GM20431 (cell line): Measurements from ENCODE around the gene CDH16.

Experiments used
- in situ Hi-C: fragments of 300-500 bp; cut with MseI, MboI; formaldehyde crosslinking; loops from one replicate; pipeline ENCODE4 v1.15.0; 2020; ENCODE audit warnings: low sequenced_read_pairs; ENCODE audit not compliant: unreplicated experiment

Gene CDH16

GRCh38 chr16:66930189-66930588, 11.5 kb upstream of the CDH16 start:
- in situ Hi-C loops: no loop called here

- in situ Hi-C loops: no loop called here
Observed at GRCh38 chr16:66928702-66929388, 10.2 kb upstream of the CDH16 start.

GRCh38 chr16:66927918-66928649, 9.4 kb upstream of the CDH16 start:
- in situ Hi-C loops: no loop called here

DNA sequence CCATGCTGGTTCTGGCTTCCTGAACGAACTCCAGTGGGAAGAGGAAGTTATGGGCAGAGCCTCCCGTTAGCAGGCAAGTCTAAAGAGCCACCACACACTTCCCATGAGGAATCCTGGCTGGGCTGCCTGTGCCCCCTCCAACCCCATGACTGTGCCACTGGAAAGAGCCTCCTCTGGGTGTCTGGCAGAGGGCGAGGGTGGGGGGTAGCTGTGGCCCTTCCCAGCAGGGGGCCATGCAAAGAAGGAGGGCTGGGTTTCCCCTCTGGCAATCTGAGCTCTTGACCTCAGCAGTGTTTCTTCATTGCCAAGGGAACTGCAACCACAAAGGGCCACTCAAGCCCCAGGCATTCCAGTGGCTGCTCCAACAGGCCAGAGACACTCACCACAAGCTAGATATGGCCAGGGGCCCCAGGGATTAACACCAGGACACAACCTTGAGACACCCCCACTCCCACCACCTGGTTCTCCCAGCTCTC, 8.3 kb upstream of the CDH16 start:
- in situ Hi-C loops: no loop called here

GRCh38 chr16:66926171-66926947, 7.7 kb upstream of the CDH16 start:
- in situ Hi-C loops: no loop called here

- in situ Hi-C loops: no loop called here
Observed at GRCh38 chr16:66925322-66925840, 6.7 kb upstream of the CDH16 start, which contains the start of gene RRAD. RRAD (minus strand) TSS chr16:66925535; CDS start chr16:66925179, 356 bp downstream.

- in situ Hi-C loops: no loop called here
Observed at GRCh38 chr16:66924527-66925321, 6.0 kb upstream of the CDH16 start.

DNA sequence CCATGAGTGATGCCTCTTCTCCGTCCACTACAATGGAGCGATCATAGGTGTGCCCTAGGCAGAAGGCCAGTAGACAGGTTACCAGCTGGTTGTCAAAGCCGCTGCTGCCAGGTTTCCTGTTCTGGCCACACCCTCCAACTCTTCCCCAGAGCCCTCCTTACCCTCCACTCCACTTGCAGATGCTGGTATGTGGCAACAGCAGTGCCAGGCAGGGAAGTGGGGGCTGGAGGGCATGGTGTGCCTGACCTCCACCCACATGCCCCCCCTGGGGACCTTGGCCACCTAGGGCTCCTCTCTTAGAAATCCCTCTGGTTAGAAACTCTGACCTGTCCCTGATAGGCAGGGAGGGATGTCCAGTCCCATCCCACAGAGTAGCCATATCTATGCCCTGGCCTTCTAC, 5.2 kb upstream of the CDH16 start:
- in situ Hi-C loops: no loop called here

DNA sequence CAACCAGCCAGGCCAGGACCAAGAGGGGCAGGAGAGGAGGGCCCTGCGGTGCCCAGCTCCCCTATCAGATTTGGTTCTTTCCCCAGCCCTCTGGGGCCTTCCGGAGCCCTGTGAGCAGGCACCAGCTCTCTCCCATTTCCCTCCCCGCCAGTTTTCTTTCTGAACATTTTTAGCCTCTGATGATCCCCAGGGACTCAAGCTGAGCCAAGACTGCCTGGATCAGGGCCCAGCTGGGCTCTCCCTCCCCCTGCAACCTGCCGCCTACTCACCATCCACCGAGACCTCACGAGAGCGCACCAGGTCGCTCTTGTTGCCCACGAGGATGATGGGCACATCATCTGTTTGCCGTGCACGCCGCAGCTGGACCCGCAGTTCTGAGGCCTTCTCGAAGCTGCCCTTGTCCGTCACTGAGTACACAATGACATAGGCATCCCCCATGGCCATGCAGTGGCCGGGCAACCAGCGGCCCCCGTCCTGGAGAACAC, 4.6 kb upstream of the CDH16 start:
- in situ Hi-C loops: no loop called here

DNA sequence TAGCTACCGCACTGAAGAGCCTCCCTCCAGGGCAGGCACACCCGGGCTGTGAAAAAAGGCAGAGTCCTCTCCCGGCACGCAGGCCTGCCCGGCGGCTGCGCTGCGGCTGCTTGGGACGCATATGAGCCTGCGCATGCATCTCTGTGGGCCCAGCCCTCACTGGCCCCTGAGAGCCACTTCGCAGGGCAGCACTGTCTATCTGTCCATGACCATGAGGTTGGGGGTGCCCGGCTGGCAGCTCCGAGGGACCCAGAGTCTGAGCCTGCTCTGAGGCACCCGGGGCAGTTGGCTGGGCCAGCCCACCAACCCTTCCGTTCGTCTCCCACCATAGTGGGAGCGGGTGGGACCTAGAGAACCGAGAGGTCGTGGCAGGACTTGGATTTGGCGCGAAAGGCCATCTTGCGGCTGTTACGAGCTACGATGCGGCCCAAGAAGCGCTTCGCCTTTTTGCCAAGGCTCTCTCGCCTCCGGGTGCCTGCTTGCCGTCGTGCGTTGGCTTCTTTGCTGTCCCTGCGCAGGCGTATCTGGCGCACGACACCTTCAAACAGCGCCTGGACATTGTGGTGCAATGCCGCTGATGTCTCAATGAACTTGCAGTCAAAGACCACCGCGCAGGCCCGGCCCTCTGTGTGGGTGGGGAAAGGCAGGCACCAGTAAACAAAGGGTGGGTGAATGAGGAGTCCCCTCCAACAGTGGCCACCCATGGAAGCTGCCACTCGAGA, 3.2 kb upstream of the CDH16 start:
- in situ Hi-C loops: no loop called here

GRCh38 chr16:66920924-66921680, 2.4 kb upstream of the CDH16 start:
- in situ Hi-C loops: no loop called here

GRCh38 chr16:66920299-66920590, 1.6 kb upstream of the CDH16 start:
- in situ Hi-C loops: no loop called here

DNA sequence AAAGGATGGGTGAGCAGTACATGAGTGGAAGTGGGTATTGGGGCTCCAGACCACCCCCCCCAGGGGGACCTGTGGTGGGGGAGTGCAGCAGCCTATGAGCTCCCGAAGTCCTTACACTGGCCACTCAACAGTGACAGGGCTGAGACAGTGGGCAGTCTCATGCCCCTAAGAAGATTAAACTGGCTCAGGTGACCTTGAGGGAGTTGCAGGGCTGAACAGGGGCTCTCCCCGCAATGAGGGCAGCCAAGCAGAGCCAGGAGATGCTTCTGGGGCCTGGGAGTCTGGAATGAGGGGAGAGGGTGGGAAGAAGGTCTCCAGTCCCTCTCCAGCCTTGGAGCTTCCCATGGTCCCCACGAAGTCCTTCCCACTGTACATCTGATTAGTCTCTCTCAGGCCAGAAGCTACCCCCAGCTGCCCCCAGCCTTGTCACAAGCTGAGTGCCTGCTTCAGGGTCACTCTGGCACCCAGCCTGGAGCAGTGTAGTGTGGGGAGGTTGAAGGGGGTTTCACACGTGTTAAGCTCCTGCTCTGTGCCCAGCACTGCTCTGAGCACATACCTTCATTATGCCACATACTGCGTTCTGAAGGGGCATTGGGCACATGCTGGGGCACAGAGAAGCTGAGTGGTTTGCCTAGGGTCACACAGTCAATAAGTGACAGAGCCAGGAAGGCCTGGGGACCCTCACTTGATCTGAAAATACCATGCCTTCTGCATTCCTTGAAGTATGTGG, 1.0 kb upstream of the CDH16 start:
- in situ Hi-C loops: no loop called here

- in situ Hi-C loops: no loop called here
Observed at GRCh38 chr16:66918355-66918754, 330 bp downstream of the CDH16 start.

DNA sequence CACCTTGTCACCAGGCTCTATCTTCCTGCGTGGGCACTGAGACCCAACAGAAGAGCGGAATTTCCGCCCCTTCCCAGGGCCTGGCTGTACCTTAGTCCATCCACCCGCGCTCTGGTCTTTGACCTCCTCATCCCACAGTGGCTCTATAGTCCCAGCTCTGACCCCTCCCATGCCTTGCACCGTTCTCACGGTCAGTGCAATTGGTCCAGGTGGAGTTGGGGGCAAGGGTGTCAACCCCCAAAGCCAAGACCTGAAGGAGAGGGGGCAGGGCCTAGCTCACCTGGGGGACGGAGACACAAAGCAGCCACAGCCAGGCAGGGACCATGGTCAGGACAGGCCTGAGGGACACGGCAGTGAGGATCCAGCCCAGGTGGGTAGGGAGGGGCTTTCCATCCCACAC, 944 bp downstream of the CDH16 start:
- in situ Hi-C loops: no loop called here

DNA sequence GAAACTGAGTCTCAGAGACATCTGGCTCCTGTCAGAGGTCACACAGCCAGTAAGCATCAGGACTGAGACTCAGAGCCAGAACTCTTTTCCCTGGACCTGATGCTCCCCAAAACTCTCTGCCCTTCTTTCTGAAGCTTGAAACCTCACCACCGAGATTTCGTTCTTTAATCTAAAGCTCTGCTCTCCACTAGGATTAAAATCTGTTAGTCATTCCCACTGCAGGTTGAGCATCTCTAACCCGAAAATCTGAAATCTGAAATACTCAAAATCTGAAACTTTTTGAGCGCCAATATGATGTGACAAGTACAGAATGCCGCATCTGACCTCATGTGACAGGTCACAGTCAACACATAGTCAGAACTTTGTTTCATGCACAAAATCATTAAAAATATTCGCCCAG, 2.2 kb downstream of the CDH16 start:
- in situ Hi-C loops: no loop called here

GRCh38 chr16:66915041-66915440, 3.6 kb downstream of the CDH16 start:
- in situ Hi-C loops: no loop called here

DNA sequence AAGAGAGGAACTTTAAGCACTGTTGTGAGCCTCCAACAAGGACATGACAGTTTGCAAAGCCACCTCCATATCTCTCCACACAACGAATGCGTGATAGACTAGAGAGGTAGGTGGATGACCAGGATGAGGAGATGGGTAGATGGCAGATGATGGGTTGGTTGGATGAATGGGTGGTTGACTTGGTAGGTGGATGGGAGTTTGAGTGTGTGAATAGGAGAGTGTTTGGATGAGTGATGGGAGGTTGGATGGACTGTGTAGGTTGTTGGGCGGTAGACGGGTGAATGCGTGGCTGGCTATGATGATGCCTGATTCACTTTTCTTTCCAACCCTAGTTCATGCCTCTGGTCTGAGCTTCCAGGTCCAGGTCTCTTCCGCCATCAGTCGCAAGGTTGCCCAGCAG, 4.1 kb downstream of the CDH16 start:
- in situ Hi-C loops: no loop called here
